ENCODE measurements around the gene HP. TPM values are rescaled to one million over a fixed set of nuclear protein-coding genes. Genes with fewer than 3 reads are reported as not detected.
A peak's percentile ranks its signal among the peaks of the same experiment; 100 is the strongest.
"Not testable (repeated sequence)": the region's sequence is repeated elsewhere in the genome, so short reads cannot be mapped to it uniquely, and the experiment has no call there.

Gene HP
- total and polyA plus RNA-seq, 2 of the 13 experiments (the other 11 are each of a cell fraction or from before 2014, with no cell fraction given), result 387 to 524 TPM

DNA sequence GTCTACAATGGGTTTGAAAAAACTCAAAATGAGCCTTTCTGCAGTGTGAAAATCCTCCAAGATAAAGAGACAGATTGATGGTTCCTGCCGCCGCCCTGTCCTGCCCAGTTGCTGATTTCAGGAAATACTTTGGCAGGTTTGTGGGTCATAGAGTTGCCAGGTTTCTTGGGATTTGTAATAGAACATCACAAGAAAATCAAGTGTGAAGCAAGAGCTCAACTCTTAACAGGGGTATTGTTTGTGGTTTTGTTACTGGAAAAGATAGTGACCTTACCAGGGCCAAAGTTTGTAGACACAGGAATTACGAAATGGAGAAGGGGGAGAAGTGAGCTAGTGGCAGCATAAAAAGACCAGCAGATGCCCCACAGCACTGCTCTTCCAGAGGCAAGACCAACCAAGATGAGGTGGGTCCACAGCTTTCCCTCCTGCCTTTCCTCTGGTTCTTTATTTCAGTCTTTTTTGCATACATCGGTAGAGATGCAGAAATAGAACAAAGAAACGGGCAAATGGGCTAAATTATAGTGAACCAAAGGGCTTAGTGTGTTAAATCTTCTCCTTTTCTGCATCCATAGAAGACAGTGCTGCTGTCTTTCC, at the start of gene HP (continued):
- TF ChIP-seq BCL6 (CRISPR knock-in tag; IDR thresholded peaks at IDR 0.05), result peak; percentile 84
- TF ChIP-seq RARA (CRISPR knock-in tag; IDR thresholded peaks at IDR 0.05), result peak; percentile 69
- TF ChIP-seq, protein P1, sequence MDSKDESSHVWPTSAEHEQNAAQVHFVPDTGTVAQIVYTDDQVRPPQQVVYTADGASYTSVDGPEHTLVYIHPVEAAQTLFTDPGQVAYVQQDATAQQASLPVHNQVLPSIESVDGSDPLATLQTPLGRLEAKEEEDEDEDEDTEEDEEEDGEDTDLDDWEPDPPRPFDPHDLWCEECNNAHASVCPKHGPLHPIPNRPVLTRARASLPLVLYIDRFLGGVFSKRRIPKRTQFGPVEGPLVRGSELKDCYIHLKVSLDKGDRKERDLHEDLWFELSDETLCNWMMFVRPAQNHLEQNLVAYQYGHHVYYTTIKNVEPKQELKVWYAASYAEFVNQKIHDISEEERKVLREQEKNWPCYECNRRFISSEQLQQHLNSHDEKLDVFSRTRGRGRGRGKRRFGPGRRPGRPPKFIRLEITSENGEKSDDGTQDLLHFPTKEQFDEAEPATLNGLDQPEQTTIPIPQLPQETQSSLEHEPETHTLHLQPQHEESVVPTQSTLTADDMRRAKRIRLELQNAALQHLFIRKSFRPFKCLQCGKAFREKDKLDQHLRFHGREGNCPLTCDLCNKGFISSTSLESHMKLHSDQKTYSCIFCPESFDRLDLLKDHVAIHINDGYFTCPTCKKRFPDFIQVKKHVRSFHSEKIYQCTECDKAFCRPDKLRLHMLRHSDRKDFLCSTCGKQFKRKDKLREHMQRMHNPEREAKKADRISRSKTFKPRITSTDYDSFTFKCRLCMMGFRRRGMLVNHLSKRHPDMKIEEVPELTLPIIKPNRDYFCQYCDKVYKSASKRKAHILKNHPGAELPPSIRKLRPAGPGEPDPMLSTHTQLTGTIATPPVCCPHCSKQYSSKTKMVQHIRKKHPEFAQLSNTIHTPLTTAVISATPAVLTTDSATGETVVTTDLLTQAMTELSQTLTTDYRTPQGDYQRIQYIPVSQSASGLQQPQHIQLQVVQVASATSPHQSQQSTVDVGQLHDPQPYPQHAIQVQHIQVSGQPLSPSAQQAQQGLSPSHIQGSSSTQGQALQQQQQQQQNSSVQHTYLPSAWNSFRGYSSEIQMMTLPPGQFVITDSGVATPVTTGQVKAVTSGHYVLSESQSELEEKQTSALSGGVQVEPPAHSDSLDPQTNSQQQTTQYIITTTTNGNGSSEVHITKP (CRISPR knock-in tag; IDR thresholded peaks at IDR 0.05; ENCODE audit: low read depth), result 0 out of 2 replicates have a peak, but pooled peaks have one; percentile 17
- peak; percentile 86 for TF ChIP-seq PITX1 (CRISPR knock-in tag; IDR thresholded peaks at IDR 0.05)
- peak; percentile 77; the same call in 1 of the 2 replicates for TF ChIP-seq RXRB (CRISPR knock-in tag; IDR thresholded peaks at IDR 0.05; ENCODE audit: borderline replicate concordance)
- TF ChIP-seq GFI1 (CRISPR knock-in tag; IDR thresholded peaks at IDR 0.05; ENCODE audit: borderline replicate concordance), result 0 out of 2 replicates have a peak, but pooled peaks have one; percentile 25
- TF ChIP-seq, protein P2, sequence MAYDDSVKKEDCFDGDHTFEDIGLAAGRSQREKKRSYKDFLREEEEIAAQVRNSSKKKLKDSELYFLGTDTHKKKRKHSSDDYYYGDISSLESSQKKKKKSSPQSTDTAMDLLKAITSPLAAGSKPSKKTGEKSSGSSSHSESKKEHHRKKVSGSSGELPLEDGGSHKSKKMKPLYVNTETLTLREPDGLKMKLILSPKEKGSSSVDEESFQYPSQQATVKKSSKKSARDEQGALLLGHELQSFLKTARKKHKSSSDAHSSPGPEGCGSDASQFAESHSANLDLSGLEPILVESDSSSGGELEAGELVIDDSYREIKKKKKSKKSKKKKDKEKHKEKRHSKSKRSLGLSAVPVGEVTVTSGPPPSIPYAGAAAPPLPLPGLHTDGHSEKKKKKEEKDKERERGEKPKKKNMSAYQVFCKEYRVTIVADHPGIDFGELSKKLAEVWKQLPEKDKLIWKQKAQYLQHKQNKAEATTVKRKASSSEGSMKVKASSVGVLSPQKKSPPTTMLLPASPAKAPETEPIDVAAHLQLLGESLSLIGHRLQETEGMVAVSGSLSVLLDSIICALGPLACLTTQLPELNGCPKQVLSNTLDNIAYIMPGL (CRISPR knock-in tag; IDR thresholded peaks at IDR 0.05; ENCODE audit: borderline replicate concordance in 1 of 2, low read depth in 1 of 2), result peak in 1 of 2 experiments; percentile 57; a peak in 1 of 4 replicates
- peak; percentile 56; the same call in 1 of the 2 replicates for TF ChIP-seq HNF4G (IDR thresholded peaks at IDR 0.05; ENCODE audit: borderline replicate concordance, low read depth, low read length)
- TF ChIP-seq HNF4G (CRISPR knock-in tag; IDR thresholded peaks at IDR 0.05; ENCODE audit: borderline replicate concordance, low read depth), result not testable (repeated sequence)
- 0 out of 2 replicates have a peak, but pooled peaks have one; percentile 40 for TF ChIP-seq ZBTB7B (CRISPR knock-in tag; IDR thresholded peaks at IDR 0.05)
- TF ChIP-seq, protein P3, sequence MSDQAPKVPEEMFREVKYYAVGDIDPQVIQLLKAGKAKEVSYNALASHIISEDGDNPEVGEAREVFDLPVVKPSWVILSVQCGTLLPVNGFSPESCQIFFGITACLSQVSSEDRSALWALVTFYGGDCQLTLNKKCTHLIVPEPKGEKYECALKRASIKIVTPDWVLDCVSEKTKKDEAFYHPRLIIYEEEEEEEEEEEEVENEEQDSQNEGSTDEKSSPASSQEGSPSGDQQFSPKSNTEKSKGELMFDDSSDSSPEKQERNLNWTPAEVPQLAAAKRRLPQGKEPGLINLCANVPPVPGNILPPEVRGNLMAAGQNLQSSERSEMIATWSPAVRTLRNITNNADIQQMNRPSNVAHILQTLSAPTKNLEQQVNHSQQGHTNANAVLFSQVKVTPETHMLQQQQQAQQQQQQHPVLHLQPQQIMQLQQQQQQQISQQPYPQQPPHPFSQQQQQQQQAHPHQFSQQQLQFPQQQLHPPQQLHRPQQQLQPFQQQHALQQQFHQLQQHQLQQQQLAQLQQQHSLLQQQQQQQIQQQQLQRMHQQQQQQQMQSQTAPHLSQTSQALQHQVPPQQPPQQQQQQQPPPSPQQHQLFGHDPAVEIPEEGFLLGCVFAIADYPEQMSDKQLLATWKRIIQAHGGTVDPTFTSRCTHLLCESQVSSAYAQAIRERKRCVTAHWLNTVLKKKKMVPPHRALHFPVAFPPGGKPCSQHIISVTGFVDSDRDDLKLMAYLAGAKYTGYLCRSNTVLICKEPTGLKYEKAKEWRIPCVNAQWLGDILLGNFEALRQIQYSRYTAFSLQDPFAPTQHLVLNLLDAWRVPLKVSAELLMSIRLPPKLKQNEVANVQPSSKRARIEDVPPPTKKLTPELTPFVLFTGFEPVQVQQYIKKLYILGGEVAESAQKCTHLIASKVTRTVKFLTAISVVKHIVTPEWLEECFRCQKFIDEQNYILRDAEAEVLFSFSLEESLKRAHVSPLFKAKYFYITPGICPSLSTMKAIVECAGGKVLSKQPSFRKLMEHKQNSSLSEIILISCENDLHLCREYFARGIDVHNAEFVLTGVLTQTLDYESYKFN (CRISPR knock-in tag; conservative IDR thresholded peaks at IDR 0.05), result peak; percentile 76
- TF ChIP-seq HDAC1 (CRISPR knock-in tag; IDR thresholded peaks at IDR 0.05), result peak; percentile 55
- TF ChIP-seq, protein P4, sequence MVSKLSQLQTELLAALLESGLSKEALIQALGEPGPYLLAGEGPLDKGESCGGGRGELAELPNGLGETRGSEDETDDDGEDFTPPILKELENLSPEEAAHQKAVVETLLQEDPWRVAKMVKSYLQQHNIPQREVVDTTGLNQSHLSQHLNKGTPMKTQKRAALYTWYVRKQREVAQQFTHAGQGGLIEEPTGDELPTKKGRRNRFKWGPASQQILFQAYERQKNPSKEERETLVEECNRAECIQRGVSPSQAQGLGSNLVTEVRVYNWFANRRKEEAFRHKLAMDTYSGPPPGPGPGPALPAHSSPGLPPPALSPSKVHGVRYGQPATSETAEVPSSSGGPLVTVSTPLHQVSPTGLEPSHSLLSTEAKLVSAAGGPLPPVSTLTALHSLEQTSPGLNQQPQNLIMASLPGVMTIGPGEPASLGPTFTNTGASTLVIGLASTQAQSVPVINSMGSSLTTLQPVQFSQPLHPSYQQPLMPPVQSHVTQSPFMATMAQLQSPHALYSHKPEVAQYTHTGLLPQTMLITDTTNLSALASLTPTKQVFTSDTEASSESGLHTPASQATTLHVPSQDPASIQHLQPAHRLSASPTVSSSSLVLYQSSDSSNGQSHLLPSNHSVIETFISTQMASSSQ (IDR thresholded peaks at IDR 0.05; ENCODE audit: low read depth), result not testable (repeated sequence)
- TF ChIP-seq, protein P4 (CRISPR knock-in tag; IDR thresholded peaks at IDR 0.05; ENCODE audit: borderline replicate concordance), result peak; percentile 41; the same call in 1 of the 2 replicates
- 0 out of 2 replicates have a peak, but pooled peaks have one; percentile 14 for TF ChIP-seq MXD4 (CRISPR knock-in tag; IDR thresholded peaks at IDR 0.05)

Measured in HepG2 (cell line).